Measurements from ENCODE around the gene VEZT.
"Not testable (repeated sequence)": the region's sequence is repeated elsewhere in the genome, so short reads cannot be mapped to it uniquely, and the experiment has no call there.

The VEZT gene

DNA sequence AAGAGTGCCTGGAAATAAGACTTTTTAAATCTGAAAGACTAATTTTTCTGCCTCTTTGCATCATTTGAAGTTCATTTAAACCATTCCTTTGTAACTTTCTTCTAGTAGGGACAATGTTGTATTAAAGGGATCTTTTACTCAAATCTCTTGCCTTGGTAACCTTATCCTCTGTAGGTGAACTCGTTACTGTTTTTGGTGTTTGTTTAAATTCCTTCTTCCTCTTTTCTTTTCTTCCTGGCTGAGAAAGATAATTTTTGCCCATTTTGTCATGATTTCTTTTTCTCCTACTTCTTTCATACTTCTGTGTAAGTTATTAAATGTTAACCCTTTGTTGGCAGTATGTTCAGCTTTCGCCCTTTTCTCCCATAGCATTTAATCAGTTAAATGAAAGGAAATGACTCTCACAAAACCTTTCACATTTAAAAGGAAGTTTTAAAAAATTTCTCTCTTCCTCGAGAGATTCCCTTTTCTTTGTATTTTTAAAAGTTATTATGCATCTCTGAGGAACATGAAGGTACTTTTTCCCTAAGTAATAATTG lies 10.3 kb downstream of the VEZT start:
- DNase-seq = no peak

GRCh38 chr12:95228617-95229016 lies 11.0 kb downstream of the VEZT start:
- DNase-seq = no peak

DNA sequence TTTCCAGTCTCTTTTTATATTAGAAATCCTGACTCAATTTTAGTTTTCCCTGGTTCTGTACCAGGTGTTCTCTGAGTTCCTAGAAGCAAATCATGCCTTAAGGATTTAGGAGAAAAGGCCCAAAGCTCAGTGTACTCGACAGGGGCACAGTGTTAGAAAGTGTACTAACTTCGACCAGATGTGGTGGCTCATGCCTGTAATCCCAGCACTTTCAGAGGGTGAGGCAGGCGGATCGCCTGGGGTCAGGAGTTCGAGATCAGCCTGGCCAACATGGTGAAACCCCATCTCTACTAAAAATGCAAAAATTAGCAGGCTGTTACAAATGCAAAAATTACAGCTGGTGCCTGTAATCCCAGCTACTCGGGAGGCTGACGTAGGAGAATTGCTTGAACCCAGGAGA lies 12.0 kb downstream of the VEZT start:
- DNase-seq = no peak

DNA sequence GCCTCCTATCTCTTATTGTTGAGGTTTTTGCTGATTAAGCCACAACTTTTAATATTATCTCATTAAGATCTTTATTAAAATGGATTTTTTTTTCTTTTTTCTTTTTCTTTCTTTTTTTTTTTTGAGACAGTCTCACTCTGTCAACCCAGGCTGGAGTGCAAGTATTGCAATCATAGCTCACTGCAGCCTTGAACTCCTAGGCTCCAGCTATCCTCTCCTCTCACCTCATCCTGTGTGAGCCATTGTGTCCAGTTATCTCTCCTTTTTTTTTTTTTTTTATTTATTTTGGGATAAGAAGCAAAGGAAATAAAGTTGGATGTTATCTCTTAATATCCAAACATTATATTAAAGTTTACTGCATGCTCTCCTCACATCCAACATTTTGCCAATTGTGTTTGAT lies 12.7 kb downstream of the VEZT start:
- DNase-seq = no peak

GRCh38 chr12:95231190-95231589 lies 13.6 kb downstream of the VEZT start:
- peak; percentile 79 for DNase-seq

- DNase-seq = not testable (repeated sequence)
Measured at GRCh38 chr12:95234187-95234586, 16.6 kb downstream of the VEZT start.

GRCh38 chr12:95235621-95236020 lies 18.0 kb downstream of the VEZT start:
- not testable (repeated sequence) for DNase-seq

GRCh38 chr12:95237315-95237714 lies 19.7 kb downstream of the VEZT start:
- DNase-seq = no peak

- no peak for DNase-seq
Measured at GRCh38 chr12:95238150-95238549, 20.5 kb downstream of the VEZT start.

- DNase-seq = no peak
Measured at GRCh38 chr12:95239216-95239615, 21.6 kb downstream of the VEZT start.

GRCh38 chr12:95239835-95240234 lies 22.2 kb downstream of the VEZT start:
- not testable (repeated sequence) for DNase-seq

- no peak for DNase-seq
Measured at GRCh38 chr12:95240556-95240955, 22.9 kb downstream of the VEZT start.

GRCh38 chr12:95241138-95241537 lies 23.5 kb downstream of the VEZT start:
- not testable (repeated sequence) for DNase-seq

GRCh38 chr12:95241761-95242506 lies 24.3 kb downstream of the VEZT start:
- DNase-seq = no peak

GRCh38 chr12:95243497-95244183 lies 26.0 kb downstream of the VEZT start:
- DNase-seq = no peak

DNA sequence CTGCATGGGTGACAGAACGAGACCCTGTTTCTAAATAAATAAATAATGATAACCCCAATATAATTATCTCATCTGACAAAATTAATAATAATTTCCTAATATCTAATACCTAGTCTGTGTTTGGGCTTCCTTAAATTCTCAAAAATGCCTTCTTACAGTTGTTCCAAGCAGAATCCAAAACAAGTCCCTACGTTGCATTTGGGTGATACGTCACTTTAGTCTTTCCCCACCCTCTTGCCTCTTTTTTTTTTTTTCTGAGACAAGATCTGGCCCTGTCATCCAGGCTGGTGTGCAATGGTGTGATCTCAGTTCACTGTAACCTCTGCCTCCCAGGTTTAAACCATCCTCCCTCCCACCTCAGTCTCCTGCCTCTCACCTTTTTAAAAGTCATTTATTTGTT lies 26.7 kb downstream of the VEZT start:
- peak; percentile 31 for DNase-seq

DNA sequence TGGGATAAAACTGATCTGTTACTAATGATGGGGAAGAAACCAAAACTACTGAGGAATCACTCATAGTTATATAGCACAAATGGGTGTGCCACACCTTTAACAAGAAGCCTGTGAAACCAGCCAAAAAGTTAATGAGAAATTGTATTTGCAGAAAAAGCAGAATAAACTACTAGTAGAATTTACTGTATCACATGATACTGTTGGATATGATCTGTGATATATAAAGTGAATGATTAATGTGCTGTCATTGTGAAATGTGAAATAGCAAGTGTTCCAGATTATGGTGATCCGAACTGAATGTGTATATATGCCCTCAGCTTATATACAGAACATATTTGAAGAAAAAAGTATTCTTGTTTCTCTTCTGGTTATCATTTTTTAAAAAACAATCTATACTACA lies 30.5 kb downstream of the VEZT start:
- DNase-seq = no peak

GRCh38 chr12:95248604-95249360 lies 31.2 kb downstream of the VEZT start:
- DNase-seq = no peak

DNA sequence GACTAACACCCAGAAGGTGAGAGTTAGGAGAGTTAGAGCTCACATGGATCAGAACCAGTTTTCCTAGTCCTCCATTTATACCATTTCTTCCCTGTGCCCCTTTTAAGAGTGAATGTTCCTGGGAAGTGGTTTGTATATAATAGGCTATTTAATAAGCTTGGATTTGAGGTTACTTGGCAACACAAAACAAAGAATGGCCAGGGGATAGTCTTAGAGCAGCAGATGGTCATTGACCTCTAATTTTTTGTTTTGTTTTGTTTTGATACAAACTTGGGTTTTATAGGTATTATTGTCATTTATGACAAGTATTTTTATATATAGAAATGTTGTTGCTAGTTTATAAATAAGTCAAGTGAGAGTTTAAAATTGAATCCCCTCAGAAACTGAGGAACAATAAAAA lies 35.8 kb downstream of the VEZT start:
- DNase-seq = no peak

GRCh38 chr12:95257541-95257940 lies 39.9 kb downstream of the VEZT start:
- DNase-seq = no peak

- no peak for DNase-seq
Measured at GRCh38 chr12:95258151-95258550, 40.5 kb downstream of the VEZT start.

DNA sequence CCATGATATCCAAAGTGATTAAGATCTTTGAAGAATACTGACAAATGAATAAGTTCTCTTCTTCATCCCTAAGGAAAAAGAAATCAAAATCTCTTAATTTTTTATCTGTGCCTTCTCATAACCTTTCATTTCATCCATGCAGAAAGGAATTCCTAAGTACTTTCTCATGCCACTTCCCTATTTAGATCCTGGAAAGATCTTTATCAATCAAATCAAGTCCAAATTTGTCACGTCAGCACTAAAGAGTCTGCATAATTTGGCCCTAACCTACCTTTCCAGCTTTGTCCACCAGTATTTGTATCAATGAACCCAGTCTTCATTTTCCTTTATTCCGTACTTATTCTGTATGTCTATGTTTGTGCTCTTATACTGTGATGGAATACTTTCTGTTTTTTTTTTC lies 41.2 kb downstream of the VEZT start:
- DNase-seq = no peak

DNA sequence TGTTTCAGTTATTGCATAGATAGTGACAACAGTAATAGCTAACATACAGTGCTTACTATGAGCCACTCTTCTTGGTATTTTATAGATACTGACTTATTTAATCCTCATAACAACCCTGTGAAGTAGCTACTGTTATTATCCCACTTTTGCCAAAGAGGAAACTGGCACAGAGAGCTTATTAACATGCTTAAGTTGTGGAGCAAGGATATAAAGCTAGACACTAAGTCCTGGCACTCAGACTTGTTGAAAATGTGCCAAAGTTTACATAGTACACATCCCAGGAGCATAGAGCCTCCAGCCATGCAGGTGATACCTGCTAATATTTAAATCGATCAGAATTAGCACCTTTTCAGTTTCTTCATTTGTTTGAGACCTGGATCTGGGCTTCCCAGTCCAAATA lies 41.8 kb downstream of the VEZT start:
- no peak for DNase-seq

DNA sequence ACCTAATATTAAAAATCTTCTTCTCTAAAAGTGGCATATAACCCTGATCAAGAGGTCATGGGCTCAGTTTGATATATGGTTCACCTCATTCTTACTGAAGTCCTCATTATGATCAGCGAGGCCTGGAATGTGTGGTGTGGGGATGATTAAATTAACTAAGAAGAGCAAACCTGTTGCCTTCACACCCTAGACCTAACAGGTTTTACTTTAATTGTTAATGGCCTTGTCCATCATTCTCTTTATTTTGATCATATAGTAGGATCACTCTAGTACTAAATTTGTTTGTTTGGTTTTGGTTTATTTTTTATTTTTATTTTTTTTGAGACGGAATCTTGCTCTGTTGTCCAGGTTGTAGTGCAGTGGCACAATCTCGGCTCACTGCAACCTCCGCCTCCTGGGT lies 43.5 kb downstream of the VEZT start:
- DNase-seq = no peak

Measured in hematopoietic multipotent progenitor cell treated with erythropoietin and hydrocortisone succinate and interleukin-3 and kit ligand, for 6 days (in vitro differentiated cells).